ENCODE results near the gene ST3GAL5.

DNA sequence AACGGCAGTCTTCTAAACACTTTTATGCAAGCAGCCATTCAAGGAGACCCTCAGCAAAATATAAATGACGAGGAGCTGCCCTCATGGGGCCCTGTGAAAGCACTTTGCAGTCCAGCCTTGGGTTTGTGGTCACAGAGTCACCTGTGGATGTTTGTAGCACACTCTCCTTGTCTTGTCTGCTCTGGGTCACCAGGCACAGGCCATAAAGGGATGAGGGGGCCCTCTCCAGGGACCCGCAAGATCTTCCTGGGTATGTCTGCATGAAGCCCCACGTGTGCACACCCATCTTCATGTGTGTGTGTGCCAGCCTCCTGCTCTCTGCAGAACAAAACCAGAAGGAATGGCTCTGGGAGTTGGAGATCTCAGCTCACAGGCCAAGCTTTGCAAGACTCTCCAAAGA lies 98.8 kb downstream of the ST3GAL5 start:
- TF ChIP-seq, protein P1, sequence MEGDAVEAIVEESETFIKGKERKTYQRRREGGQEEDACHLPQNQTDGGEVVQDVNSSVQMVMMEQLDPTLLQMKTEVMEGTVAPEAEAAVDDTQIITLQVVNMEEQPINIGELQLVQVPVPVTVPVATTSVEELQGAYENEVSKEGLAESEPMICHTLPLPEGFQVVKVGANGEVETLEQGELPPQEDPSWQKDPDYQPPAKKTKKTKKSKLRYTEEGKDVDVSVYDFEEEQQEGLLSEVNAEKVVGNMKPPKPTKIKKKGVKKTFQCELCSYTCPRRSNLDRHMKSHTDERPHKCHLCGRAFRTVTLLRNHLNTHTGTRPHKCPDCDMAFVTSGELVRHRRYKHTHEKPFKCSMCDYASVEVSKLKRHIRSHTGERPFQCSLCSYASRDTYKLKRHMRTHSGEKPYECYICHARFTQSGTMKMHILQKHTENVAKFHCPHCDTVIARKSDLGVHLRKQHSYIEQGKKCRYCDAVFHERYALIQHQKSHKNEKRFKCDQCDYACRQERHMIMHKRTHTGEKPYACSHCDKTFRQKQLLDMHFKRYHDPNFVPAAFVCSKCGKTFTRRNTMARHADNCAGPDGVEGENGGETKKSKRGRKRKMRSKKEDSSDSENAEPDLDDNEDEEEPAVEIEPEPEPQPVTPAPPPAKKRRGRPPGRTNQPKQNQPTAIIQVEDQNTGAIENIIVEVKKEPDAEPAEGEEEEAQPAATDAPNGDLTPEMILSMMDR (IDR thresholded peaks at IDR 0.05 in 4 of 5, conservative IDR thresholded peaks at IDR 0.05 in 1 of 5): no peak
- TF ChIP-seq POLR2A (IDR thresholded peaks at IDR 0.05): no peak
